DMS53 (cell line): ENCODE measurements around the gene BCL2L1.
"Not testable (repeated sequence)": the region's sequence is repeated elsewhere in the genome, so short reads cannot be mapped to it uniquely, and the experiment has no call there.

ENCODE experiments used
- DNase-seq: peaks from one replicate; lab custom pipeline; 2025; lab: John Stamatoyannopoulos, UW

Gene BCL2L1

GRCh38 chr20:31722257-31723068 is at the start of gene BCL2L1:
TSS of gene BCL2L1 (minus strand) at chr20:31722868. CDS start at chr20:31722218, 650 bp downstream.
- peak; percentile 94 for DNase-seq

GRCh38 chr20:31770243-31770642 is 47.6 kb upstream of the BCL2L1 start:
- DNase-seq: no peak

- DNase-seq: no peak
These were observed 47.0 kb upstream of the BCL2L1 start for GRCh38 chr20:31769681-31770080.

- DNase-seq: no peak
These were observed 45.1 kb upstream of the BCL2L1 start for GRCh38 chr20:31767805-31768204.

GRCh38 chr20:31764641-31765305 is 42.1 kb upstream of the BCL2L1 start:
- DNase-seq: no peak

GRCh38 chr20:31760519-31761240 is 38.0 kb upstream of the BCL2L1 start:
- peak; percentile 41 for DNase-seq

GRCh38 chr20:31759836-31760518 is 37.3 kb upstream of the BCL2L1 start:
- no peak for DNase-seq

- DNase-seq: no peak
These were observed 36.3 kb upstream of the BCL2L1 start for GRCh38 chr20:31758991-31759390.

GRCh38 chr20:31758521-31758920 is 35.9 kb upstream of the BCL2L1 start:
- no peak for DNase-seq

- DNase-seq: no peak
These were observed 34.6 kb upstream of the BCL2L1 start for GRCh38 chr20:31757254-31757653.

GRCh38 chr20:31751126-31751525 is 28.5 kb upstream of the BCL2L1 start:
- DNase-seq: no peak

GRCh38 chr20:31749223-31749622 is 26.6 kb upstream of the BCL2L1 start:
- no peak for DNase-seq

GRCh38 chr20:31747640-31748039 is 25.0 kb upstream of the BCL2L1 start:
- DNase-seq: no peak

- not testable (repeated sequence) for DNase-seq
These were observed 24.4 kb upstream of the BCL2L1 start for GRCh38 chr20:31747028-31747427.

- no peak for DNase-seq
These were observed 23.6 kb upstream of the BCL2L1 start for GRCh38 chr20:31746068-31746878.

- DNase-seq: no peak
These were observed 18.1 kb upstream of the BCL2L1 start for GRCh38 chr20:31740656-31741323.

- peak; percentile 19 for DNase-seq
These were observed 17.5 kb upstream of the BCL2L1 start for GRCh38 chr20:31740208-31740607.

GRCh38 chr20:31739550-31739977 is 16.9 kb upstream of the BCL2L1 start:
- no peak for DNase-seq

GRCh38 chr20:31738729-31739549 is 16.3 kb upstream of the BCL2L1 start, which contains the start of gene TPX2:
TSS of gene TPX2 (plus strand) at chr20:31739290. CDS start at chr20:31757477, 18,187 bp downstream.
- DNase-seq: peak; percentile 98

- no peak for DNase-seq
These were observed 8.7 kb upstream of the BCL2L1 start for GRCh38 chr20:31731321-31731717.
